ENCODE data around the gene CD200R1L.

Gene CD200R1L

DNA sequence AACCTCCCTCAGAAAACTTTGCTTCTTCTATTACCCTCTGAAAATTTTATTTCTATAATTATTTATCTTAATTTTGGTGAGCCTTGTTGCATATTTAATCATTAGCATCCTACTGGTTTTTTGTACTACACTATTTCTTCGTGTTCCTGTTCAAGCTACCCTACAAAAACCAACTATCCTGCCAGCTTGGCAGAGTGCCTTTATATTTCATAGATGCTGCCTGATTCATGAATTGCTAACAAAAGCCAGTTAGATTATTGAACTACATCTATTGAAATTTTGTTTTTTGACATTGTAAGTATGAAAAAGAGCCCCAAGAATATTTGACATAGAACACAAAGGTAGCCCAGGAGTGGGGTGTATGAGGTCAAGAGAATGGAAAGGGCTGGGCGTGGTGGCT lies 78.9 kb downstream of the CD200R1L start:
- TF ChIP-seq POLR2AphosphoS5 (IDR thresholded peaks at IDR 0.05; ENCODE audit: low read depth, low read length) (no peak), SIN3A (IDR thresholded peaks at IDR 0.05; ENCODE audit: borderline replicate concordance, insufficient read depth, low read length) (no peak), FOXP2 (optimal IDR thresholded peaks at IDR 0.05; ENCODE audit: borderline replicate concordance, extremely low read depth, extremely low read length, insufficient read depth) (no peak), TAF1 (IDR thresholded peaks at IDR 0.05; ENCODE audit: borderline replicate concordance, insufficient read depth, low read length) (no peak)
- TF ChIP-seq, protein P1, sequence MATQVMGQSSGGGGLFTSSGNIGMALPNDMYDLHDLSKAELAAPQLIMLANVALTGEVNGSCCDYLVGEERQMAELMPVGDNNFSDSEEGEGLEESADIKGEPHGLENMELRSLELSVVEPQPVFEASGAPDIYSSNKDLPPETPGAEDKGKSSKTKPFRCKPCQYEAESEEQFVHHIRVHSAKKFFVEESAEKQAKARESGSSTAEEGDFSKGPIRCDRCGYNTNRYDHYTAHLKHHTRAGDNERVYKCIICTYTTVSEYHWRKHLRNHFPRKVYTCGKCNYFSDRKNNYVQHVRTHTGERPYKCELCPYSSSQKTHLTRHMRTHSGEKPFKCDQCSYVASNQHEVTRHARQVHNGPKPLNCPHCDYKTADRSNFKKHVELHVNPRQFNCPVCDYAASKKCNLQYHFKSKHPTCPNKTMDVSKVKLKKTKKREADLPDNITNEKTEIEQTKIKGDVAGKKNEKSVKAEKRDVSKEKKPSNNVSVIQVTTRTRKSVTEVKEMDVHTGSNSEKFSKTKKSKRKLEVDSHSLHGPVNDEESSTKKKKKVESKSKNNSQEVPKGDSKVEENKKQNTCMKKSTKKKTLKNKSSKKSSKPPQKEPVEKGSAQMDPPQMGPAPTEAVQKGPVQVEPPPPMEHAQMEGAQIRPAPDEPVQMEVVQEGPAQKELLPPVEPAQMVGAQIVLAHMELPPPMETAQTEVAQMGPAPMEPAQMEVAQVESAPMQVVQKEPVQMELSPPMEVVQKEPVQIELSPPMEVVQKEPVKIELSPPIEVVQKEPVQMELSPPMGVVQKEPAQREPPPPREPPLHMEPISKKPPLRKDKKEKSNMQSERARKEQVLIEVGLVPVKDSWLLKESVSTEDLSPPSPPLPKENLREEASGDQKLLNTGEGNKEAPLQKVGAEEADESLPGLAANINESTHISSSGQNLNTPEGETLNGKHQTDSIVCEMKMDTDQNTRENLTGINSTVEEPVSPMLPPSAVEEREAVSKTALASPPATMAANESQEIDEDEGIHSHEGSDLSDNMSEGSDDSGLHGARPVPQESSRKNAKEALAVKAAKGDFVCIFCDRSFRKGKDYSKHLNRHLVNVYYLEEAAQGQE (IDR thresholded peaks at IDR 0.05; ENCODE audit: insufficient read depth in 1 of 2, low read depth in 2 of 2, low read length in 2 of 2): no peak

DNA sequence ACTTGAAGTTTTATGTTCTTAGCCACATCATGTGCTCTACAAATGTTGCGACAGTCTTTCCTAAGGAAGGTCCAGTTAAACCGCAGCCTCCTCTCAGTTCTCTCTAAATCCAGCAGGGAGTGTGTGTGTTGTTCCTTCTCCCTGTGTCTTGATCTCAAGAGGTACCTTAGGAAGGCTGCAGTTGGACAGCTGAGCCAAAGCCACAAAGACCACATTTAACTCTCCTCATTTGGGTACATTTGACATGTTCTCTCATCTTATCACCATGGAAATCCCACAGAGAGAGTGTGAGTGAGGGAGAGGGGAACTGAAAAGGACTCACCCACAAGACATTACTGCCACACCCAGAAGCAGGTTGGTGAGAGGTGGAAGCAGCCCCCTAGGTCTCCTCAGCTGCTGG lies 79.5 kb downstream of the CD200R1L start:
- no peak for TF ChIP-seq TAF1 (IDR thresholded peaks at IDR 0.05; ENCODE audit: borderline replicate concordance, insufficient read depth, low read length)
- TF ChIP-seq POLR2AphosphoS5 (IDR thresholded peaks at IDR 0.05; ENCODE audit: low read depth, low read length): no peak
- TF ChIP-seq FOXP2 (optimal IDR thresholded peaks at IDR 0.05; ENCODE audit: borderline replicate concordance, extremely low read depth, extremely low read length, insufficient read depth): no peak
- TF ChIP-seq, protein P1 (IDR thresholded peaks at IDR 0.05; ENCODE audit: insufficient read depth in 1 of 2, low read depth in 2 of 2, low read length in 2 of 2): no peak
- no peak for TF ChIP-seq SIN3A (IDR thresholded peaks at IDR 0.05; ENCODE audit: borderline replicate concordance, insufficient read depth, low read length)

All from PFSK-1 (cell line).